ENCODE data around the gene SLC17A7.

DNA sequence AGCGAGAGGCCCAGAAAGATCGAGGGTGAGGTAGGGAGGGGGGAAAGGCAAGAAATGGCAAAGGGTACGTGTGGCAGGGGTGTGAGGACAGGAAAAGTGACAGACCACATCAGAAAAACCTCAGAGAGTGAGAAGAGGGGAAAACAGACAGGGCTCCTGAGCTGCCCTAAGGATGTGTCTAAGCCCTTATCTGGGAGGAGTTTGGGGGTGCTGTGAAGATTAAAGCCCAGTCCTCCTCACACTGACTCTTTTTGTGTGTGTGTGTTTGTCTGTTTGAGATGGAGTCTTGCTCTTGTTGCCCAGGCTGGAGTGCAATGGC, 17.4 kb downstream of the SLC17A7 start:
- TF ChIP-seq, protein P1, sequence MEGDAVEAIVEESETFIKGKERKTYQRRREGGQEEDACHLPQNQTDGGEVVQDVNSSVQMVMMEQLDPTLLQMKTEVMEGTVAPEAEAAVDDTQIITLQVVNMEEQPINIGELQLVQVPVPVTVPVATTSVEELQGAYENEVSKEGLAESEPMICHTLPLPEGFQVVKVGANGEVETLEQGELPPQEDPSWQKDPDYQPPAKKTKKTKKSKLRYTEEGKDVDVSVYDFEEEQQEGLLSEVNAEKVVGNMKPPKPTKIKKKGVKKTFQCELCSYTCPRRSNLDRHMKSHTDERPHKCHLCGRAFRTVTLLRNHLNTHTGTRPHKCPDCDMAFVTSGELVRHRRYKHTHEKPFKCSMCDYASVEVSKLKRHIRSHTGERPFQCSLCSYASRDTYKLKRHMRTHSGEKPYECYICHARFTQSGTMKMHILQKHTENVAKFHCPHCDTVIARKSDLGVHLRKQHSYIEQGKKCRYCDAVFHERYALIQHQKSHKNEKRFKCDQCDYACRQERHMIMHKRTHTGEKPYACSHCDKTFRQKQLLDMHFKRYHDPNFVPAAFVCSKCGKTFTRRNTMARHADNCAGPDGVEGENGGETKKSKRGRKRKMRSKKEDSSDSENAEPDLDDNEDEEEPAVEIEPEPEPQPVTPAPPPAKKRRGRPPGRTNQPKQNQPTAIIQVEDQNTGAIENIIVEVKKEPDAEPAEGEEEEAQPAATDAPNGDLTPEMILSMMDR (IDR thresholded peaks at IDR 0.05; ENCODE audit: control extremely low read depth in 1 of 3, insufficient read depth in 1 of 3, low read depth in 1 of 3, low read length in 3 of 3), result no peak
- TF ChIP-seq, protein P2, sequence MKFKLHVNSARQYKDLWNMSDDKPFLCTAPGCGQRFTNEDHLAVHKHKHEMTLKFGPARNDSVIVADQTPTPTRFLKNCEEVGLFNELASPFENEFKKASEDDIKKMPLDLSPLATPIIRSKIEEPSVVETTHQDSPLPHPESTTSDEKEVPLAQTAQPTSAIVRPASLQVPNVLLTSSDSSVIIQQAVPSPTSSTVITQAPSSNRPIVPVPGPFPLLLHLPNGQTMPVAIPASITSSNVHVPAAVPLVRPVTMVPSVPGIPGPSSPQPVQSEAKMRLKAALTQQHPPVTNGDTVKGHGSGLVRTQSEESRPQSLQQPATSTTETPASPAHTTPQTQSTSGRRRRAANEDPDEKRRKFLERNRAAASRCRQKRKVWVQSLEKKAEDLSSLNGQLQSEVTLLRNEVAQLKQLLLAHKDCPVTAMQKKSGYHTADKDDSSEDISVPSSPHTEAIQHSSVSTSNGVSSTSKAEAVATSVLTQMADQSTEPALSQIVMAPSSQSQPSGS (IDR thresholded peaks at IDR 0.05; ENCODE audit: low read length), result no peak
- TF ChIP-seq RBBP5 (IDR thresholded peaks at IDR 0.05; ENCODE audit: borderline replicate concordance, low read depth, low read length) (no peak), TAF7 (optimal IDR thresholded peaks at IDR 0.05; ENCODE audit: borderline replicate concordance, low read depth, low read length) (no peak), EZH2 (IDR thresholded peaks at IDR 0.05; ENCODE audit: low read depth, low read length, severe bottlenecking) (no peak), RFX5 (IDR thresholded peaks at IDR 0.05; ENCODE audit: borderline replicate concordance, low read depth, low read length) (no peak), TAF1 (IDR thresholded peaks at IDR 0.05; ENCODE audit: low read depth, low read length) (no peak), CBX8 (IDR thresholded peaks at IDR 0.05; ENCODE audit: borderline replicate concordance, low read depth, low read length) (no peak), KDM1A (IDR thresholded peaks at IDR 0.05; ENCODE audit: borderline replicate concordance, low read length) (no peak), POLR2A (IDR thresholded peaks at IDR 0.05; ENCODE audit: control extremely low read depth in 1 of 2, low read depth in 2 of 2, low read length in 2 of 2) (no peak), GABPA (IDR thresholded peaks at IDR 0.05; ENCODE audit: borderline replicate concordance, insufficient read depth, low read length) (no peak), CEBPB (IDR thresholded peaks at IDR 0.05; ENCODE audit: low read depth, low read length) (no peak), TCF12 (IDR thresholded peaks at IDR 0.05; ENCODE audit: low read depth, low read length) (no peak)
